A549 treated with dexamethasone at 1 μM for 4 hours (cell line): Measurements from ENCODE around the gene SMG1. TPM values are rescaled to one million over a fixed set of nuclear protein-coding genes. Genes with fewer than 3 reads are reported as not detected.

Experiments
- total RNA-seq: library from RNA; stranded (reverse); fragments of 200-300 nt; extraction: Qiagen RNA extraction; gene quantifications from 5 replicates; pipeline ENCODE4 v1.2.3, GENCODE V29; 2022

Gene SMG1
- total RNA-seq: 12.5 to 26.4 TPM (median 21.2 TPM) in 5 replicates

DNA sequence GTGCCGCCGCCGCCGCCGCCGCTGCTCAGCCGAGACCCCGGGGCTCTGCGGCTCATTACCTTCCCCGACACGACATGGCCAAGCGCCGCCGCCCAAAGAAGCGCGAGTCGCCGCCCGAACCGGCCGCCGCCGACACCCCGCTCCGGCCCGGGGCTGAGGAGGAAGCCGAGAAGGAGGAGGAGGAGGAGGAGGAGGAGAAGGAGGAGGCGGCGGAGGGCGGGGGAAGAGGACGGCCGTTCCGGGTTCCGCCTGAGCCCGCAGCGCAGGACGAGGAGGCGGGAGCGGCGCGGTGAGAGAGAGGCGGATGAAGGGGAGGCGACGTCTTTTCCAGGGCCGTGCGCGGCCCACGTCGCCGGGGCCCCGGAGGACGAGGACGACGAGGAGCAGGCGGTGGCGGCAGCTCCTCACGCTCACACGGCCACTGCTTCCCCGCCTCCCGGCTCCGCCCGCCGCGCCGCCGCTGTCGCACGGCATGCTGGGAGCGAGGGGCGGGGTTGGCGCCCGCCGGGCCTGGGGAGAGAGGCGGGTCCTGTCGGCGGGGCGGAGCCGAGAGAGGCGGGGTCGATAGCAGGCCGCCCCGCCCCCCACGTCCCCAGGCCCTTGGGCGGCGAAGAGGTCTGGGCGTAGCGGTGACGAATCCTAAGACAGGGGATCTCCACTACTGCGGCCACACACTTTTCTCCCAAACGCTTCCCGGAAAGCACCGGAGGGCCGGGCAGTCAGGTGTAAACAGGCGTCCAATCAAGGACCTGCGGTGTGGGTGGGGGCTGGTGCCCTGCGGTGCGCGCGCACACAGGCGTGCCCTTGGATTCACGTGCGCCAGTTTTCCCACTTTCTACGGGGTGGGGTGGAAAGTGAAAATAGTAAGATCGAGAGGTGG is at the start of gene SMG1:
TSS of gene SMG1 (minus strand) at position 423 of the 880 bp plus-strand sequence. CDS start at position 56, 367 bp downstream.

DNA sequence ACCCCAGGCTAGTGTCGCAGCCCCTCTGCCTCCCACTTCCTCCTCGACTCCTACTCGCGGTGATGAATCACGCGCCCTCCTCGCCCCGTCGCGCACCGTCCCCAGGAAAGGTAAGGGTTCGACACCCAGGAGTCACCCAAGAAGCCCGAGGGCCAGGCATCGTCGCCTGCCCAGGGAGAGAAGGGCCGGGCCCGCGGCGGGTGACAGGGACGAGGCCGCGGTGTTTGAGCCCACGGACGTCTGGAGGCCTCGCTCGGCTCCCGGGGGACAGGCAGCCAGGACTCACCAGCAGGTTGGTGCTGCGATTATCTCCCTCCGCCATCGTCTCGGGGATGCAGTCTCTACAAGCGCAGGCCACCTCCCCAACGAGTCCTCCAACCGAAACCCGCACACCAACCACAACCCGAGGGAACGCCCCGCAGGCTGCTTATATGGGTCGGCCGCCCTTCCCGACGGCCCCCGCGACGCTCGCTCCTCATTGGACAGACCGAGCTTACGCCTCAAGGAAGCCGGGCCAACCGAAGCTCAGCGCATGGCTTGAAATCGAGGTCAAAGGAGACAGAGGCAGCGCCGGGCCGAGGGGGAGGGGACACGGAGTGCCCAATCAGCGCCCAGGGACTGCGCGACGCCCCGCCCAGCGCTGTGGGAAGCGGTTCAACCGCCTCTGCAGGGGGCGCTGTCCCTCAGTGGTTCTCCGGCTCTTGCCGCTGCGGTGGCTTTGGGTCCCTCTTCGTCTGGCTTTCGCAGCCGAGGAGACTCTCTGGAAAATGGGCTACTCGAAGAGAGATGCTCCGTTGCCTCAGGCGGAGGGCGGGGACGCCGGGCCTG is 124.8 kb downstream of the SMG1 start, which contains the start of gene ARL6IP1:
TSS of gene ARL6IP1 (minus strand) at position 405 of the 828 bp plus-strand sequence. CDS start at position 322, 83 bp downstream.

DNA sequence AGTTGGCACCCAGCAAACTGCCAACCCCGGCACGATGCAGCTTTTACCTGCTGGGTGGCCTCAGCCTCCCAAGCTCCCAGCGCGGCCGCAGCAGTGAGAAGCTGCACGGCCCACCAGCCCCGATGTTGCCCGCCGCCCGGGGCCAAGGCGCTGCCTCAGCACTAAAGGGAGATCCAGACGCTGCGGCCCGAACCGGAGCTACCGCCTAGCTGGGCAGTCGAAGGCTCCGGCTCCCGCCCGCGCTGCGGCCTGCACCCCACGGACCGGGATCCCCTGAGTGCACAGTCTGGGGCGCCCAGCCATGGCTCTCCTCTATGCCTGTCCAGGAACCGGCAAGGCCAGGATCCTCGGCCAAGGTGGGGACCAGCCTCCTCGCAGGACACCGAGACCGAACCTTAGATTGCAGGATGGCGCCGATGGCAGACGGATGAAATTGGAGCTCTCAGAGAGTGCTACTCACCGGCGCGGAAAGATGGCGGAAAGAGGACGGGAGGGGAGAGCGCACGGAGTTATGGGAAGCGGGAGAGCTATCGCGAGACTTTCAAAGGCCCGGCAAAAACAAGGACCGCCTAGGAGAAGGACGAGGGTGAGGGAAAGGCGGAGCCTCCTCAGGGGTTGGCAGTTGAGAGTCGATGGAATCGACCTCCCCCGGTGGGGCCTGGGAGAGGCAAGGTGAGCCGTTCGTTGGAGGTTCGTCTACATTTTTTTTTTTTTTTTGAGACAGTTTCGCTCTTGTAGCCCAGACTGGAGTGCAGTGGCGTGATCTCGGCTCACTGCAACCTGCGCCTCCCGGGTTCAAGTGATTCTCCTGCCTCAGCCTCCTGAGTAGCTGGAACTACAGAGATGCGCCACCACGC is 136.1 kb downstream of the SMG1 start, which contains the start of gene RPS15A:
TSS of gene RPS15A (minus strand) at position 485 of the 857 bp plus-strand sequence. CDS start 1,221 bp downstream, outside the sequence.

Other genes with a start within 250 kb of the SMG1 start
- gene RPS15A, start 136.1 kb downstream of the SMG1 start, total RNA-seq: 2,132 to 2,533 TPM (median 2,241 TPM) in 5 replicates
- 251 to 407 TPM (median 288 TPM) in 5 replicates for gene ARL6IP1, start 124.9 kb downstream of the SMG1 start, total RNA-seq
- gene TMC7, start 57.5 kb upstream of the SMG1 start, total RNA-seq: 4.9 to 7.2 TPM (median 6.2 TPM) in 5 replicates
- 21.4 to 28.0 TPM (median 23.9 TPM) in 5 replicates for gene COQ7, start 141.2 kb upstream of the SMG1 start, total RNA-seq
- gene ITPRIPL2, start 187.6 kb upstream of the SMG1 start, total RNA-seq: 11.6 to 19.2 TPM (median 18.4 TPM) in 5 replicates
- gene SYT17, start 241.8 kb upstream of the SMG1 start, total RNA-seq: 9.9 to 12.4 TPM (median 11.5 TPM) in 5 replicates